Adrenal gland (tissue), 5 donors: ENCODE results near the gene LEAP2.

Experiments
- POLR2A ChIP-seq, 2 donors: fragments of 450-650 bp; IDR thresholded peaks; one replicate each; pipeline ENCODE4 v1.6.1; 2017; ENCODE audit warnings: antibody characterized with exemption in 2 of 2, mild to moderate bottlenecking in 2 of 2, moderate library complexity in 1 of 2
- TF ChIP-seq, protein P1 (sequence below), 6 experiments: fragments of 450-650 bp in 4 of 6; fragments of 200-600 bp in 2 of 6; sonication (generic) in 1 of 6; IDR thresholded peaks; 1 replicate in 5 of 6; 2 replicates in 1 of 6; pipeline versions ENCODE4 v1.5.1 to v1.8.0; 2016 to 2021; ENCODE audit warnings: antibody characterized with exemption in 6 of 6, mild to moderate bottlenecking in 2 of 6, moderate library complexity in 1 of 6
- donor health status: DM: no; HTN: no; CAD: no.

DNA sequence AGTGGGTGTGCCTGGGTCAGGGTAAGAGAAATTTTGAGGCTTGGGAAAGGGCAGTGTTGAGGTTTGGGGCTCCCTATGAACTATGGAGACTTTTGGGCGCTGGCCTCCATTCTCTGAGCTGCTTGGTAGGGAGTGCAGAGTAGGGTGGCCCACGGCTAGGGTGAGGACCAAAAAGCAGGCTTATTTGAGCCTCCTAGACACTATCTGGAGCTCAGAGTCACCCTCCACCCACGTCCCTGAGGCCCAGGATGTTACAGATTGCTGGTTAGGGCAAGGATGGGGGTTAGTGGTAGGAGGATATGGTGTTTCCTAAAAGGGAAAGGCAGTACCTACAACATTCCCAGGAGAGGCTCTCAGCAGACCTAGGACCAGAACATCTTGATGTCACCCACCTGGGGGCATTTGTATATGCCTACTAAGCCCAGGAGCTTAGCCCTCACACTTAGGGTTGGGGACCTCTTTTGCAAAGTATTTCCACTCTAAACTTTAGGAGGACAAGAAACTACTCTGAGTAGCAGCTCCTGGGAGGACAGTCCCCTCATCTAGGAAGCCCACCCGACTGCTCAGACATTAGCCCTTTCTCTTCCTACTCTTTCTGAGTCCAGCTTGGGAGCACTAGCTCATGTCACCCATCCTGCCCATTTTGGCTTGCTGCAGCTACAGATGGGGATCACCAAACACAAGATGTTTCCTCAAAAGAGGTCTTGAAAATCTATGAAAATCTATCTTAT, 45.4 kb upstream of the LEAP2 start:
- TF ChIP-seq POLR2A (IDR thresholded peaks at IDR 0.05), result no peak
- TF ChIP-seq, protein P1, sequence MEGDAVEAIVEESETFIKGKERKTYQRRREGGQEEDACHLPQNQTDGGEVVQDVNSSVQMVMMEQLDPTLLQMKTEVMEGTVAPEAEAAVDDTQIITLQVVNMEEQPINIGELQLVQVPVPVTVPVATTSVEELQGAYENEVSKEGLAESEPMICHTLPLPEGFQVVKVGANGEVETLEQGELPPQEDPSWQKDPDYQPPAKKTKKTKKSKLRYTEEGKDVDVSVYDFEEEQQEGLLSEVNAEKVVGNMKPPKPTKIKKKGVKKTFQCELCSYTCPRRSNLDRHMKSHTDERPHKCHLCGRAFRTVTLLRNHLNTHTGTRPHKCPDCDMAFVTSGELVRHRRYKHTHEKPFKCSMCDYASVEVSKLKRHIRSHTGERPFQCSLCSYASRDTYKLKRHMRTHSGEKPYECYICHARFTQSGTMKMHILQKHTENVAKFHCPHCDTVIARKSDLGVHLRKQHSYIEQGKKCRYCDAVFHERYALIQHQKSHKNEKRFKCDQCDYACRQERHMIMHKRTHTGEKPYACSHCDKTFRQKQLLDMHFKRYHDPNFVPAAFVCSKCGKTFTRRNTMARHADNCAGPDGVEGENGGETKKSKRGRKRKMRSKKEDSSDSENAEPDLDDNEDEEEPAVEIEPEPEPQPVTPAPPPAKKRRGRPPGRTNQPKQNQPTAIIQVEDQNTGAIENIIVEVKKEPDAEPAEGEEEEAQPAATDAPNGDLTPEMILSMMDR (IDR thresholded peaks at IDR 0.05), result no peak
